Nephron (organoid): ENCODE data around the gene NKAIN2.

Experiments used
- H3K27ac Mint-ChIP-seq, 3 experiments: 2 replicates each; pipeline ENCODE4 v1.8.0; 2020; ENCODE audit warnings: mixed read lengths in 3 of 3, mild to moderate bottlenecking in 2 of 3, moderate library complexity in 1 of 3
- H3K27me3 Mint-ChIP-seq: 2 replicates; pipeline ENCODE4 v1.8.0; 2021; ENCODE audit warnings: low read depth, mild to moderate bottlenecking, moderate library complexity, mixed read lengths
- H3K36me3 Mint-ChIP-seq: 2 replicates; pipeline ENCODE4 v1.8.0; 2020; ENCODE audit warnings: low read depth, mixed read lengths
- H3K4me1 Mint-ChIP-seq: 2 replicates; pipeline ENCODE4 v1.8.0; 2020; ENCODE audit warnings: mixed read lengths
- H3K4me3 Mint-ChIP-seq, 3 experiments: 2 replicates each; pipeline ENCODE4 v1.8.0; 2020; ENCODE audit warnings: mild to moderate bottlenecking in 3 of 3, mixed read lengths in 3 of 3, moderate library complexity in 2 of 3
- H3K9me3 Mint-ChIP-seq: 2 replicates; pipeline ENCODE4 v1.8.0; 2020; ENCODE audit warnings: mixed read lengths
- TF ChIP-seq, protein P1 (sequence below), 3 experiments: fragments of 200-600 bp; sonication (generic); IDR thresholded peaks; one replicate each; pipeline ENCODE4 v1.5.0; 2021; ENCODE audit warnings: antibody characterized with exemption in 3 of 3; ENCODE audit not compliant: unreplicated experiment in 3 of 3

Gene NKAIN2

GRCh38 chr6:124640432-124640831 is 836.8 kb downstream of the NKAIN2 start:
- Mint-ChIP-seq H3K4me1 (no peaks in the 10 kb centered on the region), H3K27me3 (no peaks in the 10 kb centered on the region), H3K9me3 (peaks cover under 1% of the 10 kb centered on the region), H3K27ac (no peak overlapping the region), H3K4me3 (no peak overlapping the region), H3K36me3 (no peaks in the 10 kb centered on the region)
- TF ChIP-seq, protein P1, sequence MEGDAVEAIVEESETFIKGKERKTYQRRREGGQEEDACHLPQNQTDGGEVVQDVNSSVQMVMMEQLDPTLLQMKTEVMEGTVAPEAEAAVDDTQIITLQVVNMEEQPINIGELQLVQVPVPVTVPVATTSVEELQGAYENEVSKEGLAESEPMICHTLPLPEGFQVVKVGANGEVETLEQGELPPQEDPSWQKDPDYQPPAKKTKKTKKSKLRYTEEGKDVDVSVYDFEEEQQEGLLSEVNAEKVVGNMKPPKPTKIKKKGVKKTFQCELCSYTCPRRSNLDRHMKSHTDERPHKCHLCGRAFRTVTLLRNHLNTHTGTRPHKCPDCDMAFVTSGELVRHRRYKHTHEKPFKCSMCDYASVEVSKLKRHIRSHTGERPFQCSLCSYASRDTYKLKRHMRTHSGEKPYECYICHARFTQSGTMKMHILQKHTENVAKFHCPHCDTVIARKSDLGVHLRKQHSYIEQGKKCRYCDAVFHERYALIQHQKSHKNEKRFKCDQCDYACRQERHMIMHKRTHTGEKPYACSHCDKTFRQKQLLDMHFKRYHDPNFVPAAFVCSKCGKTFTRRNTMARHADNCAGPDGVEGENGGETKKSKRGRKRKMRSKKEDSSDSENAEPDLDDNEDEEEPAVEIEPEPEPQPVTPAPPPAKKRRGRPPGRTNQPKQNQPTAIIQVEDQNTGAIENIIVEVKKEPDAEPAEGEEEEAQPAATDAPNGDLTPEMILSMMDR (IDR thresholded peaks at IDR 0.05; ENCODE audit: unreplicated experiment in 3 of 3), result no peak

GRCh38 chr6:124655866-124656265 is 852.2 kb downstream of the NKAIN2 start:
- TF ChIP-seq, protein P1 (IDR thresholded peaks at IDR 0.05; ENCODE audit: unreplicated experiment in 3 of 3), result no peak
- no peaks in the 10 kb centered on the region for H3K36me3 Mint-ChIP-seq
- H3K4me3 Mint-ChIP-seq, result no peak overlapping the region
- peaks cover 10% of the 10 kb centered on the region for H3K4me1 Mint-ChIP-seq
- H3K9me3 Mint-ChIP-seq, result no peaks in the 10 kb centered on the region
- H3K27me3 Mint-ChIP-seq, result no peaks in the 10 kb centered on the region
- H3K27ac Mint-ChIP-seq, result no peak overlapping the region

GRCh38 chr6:124658053-124658452 is 854.4 kb downstream of the NKAIN2 start:
- H3K27ac Mint-ChIP-seq, result no peak overlapping the region
- H3K9me3 Mint-ChIP-seq, result no peaks in the 10 kb centered on the region
- H3K27me3 Mint-ChIP-seq, result no peaks in the 10 kb centered on the region
- H3K36me3 Mint-ChIP-seq, result no peaks in the 10 kb centered on the region
- TF ChIP-seq, protein P1 (IDR thresholded peaks at IDR 0.05; ENCODE audit: unreplicated experiment in 3 of 3), result no peak
- no peak overlapping the region for H3K4me3 Mint-ChIP-seq
- peaks cover 10% of the 10 kb centered on the region for H3K4me1 Mint-ChIP-seq

DNA sequence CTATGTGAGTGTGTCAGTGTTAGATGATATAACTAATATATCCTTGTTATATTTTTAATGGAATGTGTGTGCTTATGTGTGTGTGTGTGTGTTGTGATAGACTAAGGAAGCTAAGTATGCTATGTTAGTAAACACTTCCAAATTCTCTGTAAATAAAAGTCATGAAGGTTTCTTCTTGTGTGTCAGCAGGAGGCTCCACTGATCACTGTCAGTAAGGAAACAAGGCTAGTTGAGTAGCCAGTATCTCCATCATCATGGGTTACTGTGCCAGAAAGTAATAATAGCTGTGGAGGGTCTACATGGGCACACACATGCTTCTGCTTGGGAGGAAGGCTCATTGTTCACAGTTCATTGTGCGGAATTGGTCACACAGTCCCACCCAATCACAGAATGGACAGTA is 855.8 kb downstream of the NKAIN2 start:
- Mint-ChIP-seq H3K4me3 (no peak overlapping the region), H3K4me1 (peaks cover 10% of the 10 kb centered on the region), H3K27ac (no peak overlapping the region), H3K27me3 (no peaks in the 10 kb centered on the region), H3K9me3 (no peaks in the 10 kb centered on the region), H3K36me3 (no peaks in the 10 kb centered on the region)
- TF ChIP-seq, protein P1 (IDR thresholded peaks at IDR 0.05; ENCODE audit: unreplicated experiment in 3 of 3), result no peak

DNA sequence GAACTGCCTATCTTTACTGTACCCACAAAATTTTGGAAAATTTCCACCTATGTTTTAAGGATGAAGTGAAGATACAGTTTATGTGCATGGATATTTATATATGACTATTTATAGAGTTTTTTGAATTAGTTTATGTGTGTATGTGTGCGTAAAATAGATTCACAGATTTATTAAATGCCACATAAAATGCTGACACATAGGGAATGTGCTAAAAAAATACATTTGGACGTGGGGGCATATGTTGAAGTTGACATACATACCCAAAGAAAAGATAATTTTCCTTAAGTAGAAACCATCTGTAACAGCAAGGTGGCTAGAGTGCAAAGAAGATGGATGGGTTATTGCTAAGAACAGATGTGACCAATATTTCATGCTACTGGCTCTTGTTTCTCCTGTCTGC is 856.5 kb downstream of the NKAIN2 start:
- no peaks in the 10 kb centered on the region for H3K36me3 Mint-ChIP-seq
- H3K4me1 Mint-ChIP-seq, result peaks cover 10% of the 10 kb centered on the region
- no peaks in the 10 kb centered on the region for H3K9me3 Mint-ChIP-seq
- TF ChIP-seq, protein P1 (IDR thresholded peaks at IDR 0.05; ENCODE audit: unreplicated experiment in 3 of 3), result no peak
- no peak overlapping the region for H3K4me3 Mint-ChIP-seq
- no peak overlapping the region for H3K27ac Mint-ChIP-seq
- no peaks in the 10 kb centered on the region for H3K27me3 Mint-ChIP-seq

DNA sequence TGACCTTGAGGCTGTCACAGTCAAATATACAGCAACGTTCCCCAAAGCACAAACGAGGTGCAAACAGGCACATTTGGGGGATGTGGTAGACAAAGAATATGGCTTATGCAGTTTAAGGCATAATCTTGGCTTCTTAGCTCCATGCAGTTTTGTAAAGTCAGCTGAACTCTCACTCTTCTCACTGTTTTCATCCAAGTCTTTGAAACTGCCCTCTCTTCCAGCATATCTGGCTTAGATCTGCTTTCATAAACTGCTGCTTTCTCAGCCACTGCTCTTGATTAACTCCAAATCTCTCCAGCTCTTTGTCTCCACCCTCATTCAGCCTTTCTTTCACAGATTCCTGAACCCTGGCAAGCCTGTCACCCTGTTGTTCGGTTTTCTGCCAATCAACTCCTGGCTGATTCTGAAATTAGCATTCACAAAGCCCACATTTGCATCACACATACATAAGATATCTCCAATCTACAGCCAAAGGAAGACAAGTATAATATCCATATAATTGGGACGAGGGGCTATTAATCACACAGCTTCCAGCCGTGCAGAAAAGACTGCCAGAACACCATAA is 857.5 kb downstream of the NKAIN2 start:
- Mint-ChIP-seq H3K4me1 (peaks cover 10% of the 10 kb centered on the region), H3K4me3 (no peak overlapping the region), H3K9me3 (no peaks in the 10 kb centered on the region), H3K27ac (no peak overlapping the region), H3K36me3 (no peaks in the 10 kb centered on the region), H3K27me3 (no peaks in the 10 kb centered on the region)
- TF ChIP-seq, protein P1 (IDR thresholded peaks at IDR 0.05; ENCODE audit: unreplicated experiment in 3 of 3), result no peak
